ENCODE results near the gene OR5C1.
"Not testable (repeated sequence)": the region's sequence is repeated elsewhere in the genome, so short reads cannot be mapped to it uniquely, and the experiment has no call there.

The OR5C1 gene

DNA sequence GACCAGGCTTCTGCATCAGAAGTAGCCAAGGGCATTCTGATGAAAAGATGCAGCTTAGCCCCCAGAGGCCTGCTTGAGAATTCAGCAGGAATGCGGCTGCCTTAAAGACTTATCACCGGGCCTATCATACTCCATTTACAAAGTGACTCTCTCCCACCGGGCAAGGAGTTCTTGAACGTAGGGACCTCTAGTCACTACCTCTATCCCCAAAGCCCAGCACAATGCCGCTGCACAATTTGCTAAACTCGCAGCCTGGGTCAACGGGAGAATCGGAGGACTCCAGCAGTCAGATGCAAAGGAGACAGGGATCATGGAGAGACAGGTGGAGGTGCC is 39.0 kb downstream of the OR5C1 start:
- Histone ChIP-seq H3K27ac (ENCODE audit: low read depth, low read length) (peak overlapping the region; percentile 81), H3K4me1 (ENCODE audit: control insufficient read depth, insufficient read depth, low read length, unreplicated experiment) (peaks cover 9% of the 10 kb centered on the region), H3K36me3 (ENCODE audit: insufficient read depth, low read length) (no peaks in the 10 kb centered on the region; the same call in 1 of the 2 replicates), H3K27me3 (ENCODE audit: insufficient read depth, low read length) (no peaks in the 10 kb centered on the region), H3K4me3 (ENCODE audit: low read depth, low read length) (peak overlapping the region; percentile 94), H3K79me2 (ENCODE audit: control insufficient read depth, insufficient read depth, low read length, unreplicated experiment) (peaks cover 28% of the 10 kb centered on the region), H2AFZ (ENCODE audit: low read length, unreplicated experiment) (peak overlapping the region; percentile 87)

DNA sequence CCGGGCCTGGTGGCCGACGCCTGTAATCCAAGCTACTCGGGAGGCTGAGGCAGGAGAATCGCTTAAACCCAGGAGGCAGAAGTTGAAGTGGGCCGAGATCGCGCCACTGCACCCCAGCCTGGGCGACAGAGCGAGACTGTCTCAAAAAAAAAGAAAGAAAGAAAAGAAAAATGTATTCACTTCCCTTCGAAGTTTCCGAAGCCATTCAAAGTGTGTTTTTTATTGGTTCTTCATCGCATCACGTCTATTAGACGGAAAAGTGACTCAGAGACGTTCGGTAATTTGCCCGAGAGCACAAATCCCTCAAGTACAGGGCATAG is 40.2 kb downstream of the OR5C1 start:
- not testable (repeated sequence) for H3K27me3 ChIP-seq (ENCODE audit: insufficient read depth, low read length); H3K36me3 ChIP-seq (ENCODE audit: insufficient read depth, low read length); H3K4me1 ChIP-seq (ENCODE audit: control insufficient read depth, insufficient read depth, low read length, unreplicated experiment)
- Histone ChIP-seq H3K27ac (ENCODE audit: low read depth, low read length) (peak overlapping the region; percentile 81), H3K4me3 (ENCODE audit: low read depth, low read length) (peak overlapping the region; percentile 94), H2AFZ (ENCODE audit: low read length, unreplicated experiment) (peak overlapping the region; percentile 87), H3K79me2 (ENCODE audit: control insufficient read depth, insufficient read depth, low read length, unreplicated experiment) (peaks cover 28% of the 10 kb centered on the region)

GRCh38 chr9:122832194-122832593 is 43.5 kb downstream of the OR5C1 start:
- H3K4me3 ChIP-seq (ENCODE audit: low read depth, low read length) = no peak overlapping the region
- no peak overlapping the region for H3K27ac ChIP-seq (ENCODE audit: low read depth, low read length)
- H3K79me2 ChIP-seq (ENCODE audit: control insufficient read depth, insufficient read depth, low read length, unreplicated experiment) = peaks cover 6% of the 10 kb centered on the region
- peaks cover 1% of the 10 kb centered on the region for H3K4me1 ChIP-seq (ENCODE audit: control insufficient read depth, insufficient read depth, low read length, unreplicated experiment)
- H3K27me3 ChIP-seq (ENCODE audit: insufficient read depth, low read length) = no peaks in the 10 kb centered on the region
- peak overlapping the region; percentile 30 for H2AFZ ChIP-seq (ENCODE audit: low read length, unreplicated experiment)
- H3K36me3 ChIP-seq (ENCODE audit: insufficient read depth, low read length) = no peaks in the 10 kb centered on the region

- no peak overlapping the region for H2AFZ ChIP-seq (ENCODE audit: low read length, unreplicated experiment)
- no peaks in the 10 kb centered on the region for H3K36me3 ChIP-seq (ENCODE audit: insufficient read depth, low read length)
- no peaks in the 10 kb centered on the region for H3K79me2 ChIP-seq (ENCODE audit: control insufficient read depth, insufficient read depth, low read length, unreplicated experiment)
- H3K27ac ChIP-seq (ENCODE audit: low read depth, low read length) = no peak overlapping the region
- no peaks in the 10 kb centered on the region for H3K4me1 ChIP-seq (ENCODE audit: control insufficient read depth, insufficient read depth, low read length, unreplicated experiment)
- no peak overlapping the region for H3K4me3 ChIP-seq (ENCODE audit: low read depth, low read length)
- no peaks in the 10 kb centered on the region for H3K27me3 ChIP-seq (ENCODE audit: insufficient read depth, low read length)
Observed at GRCh38 chr9:122835313-122835731, 46.6 kb downstream of the OR5C1 start.

DNA sequence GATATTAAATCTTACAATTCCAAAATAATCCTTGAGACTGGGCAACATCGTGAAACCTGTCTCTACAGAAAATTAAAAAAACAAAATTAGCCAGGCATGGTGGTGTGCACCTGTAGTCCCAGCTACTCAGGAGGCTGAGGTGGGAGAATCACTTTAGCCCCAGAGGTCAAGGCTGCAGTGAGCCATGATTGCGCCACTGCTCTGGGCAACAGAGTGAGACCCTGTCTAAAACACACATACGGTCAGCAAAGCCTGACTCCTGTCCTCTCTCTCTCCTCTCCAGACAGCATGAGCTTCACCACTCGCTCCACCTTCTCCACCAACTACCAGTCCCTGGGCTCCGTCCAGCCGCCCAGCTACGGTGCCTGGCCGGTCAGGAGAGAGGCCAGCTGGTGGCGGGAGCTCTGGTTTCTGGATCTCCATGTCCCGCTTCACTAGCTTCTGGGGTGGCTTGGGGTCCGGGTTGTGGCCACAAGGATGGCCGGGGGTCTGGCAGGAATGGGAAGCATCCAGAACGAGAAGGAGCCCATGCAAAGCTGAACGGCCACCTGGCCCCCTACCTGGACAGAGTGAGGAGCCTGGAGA is 48.6 kb downstream of the OR5C1 start:
- Histone ChIP-seq H2AFZ (ENCODE audit: low read length, unreplicated experiment) (no peak overlapping the region), H3K36me3 (ENCODE audit: insufficient read depth, low read length) (no peaks in the 10 kb centered on the region), H3K4me3 (ENCODE audit: low read depth, low read length) (no peak overlapping the region), H3K4me1 (ENCODE audit: control insufficient read depth, insufficient read depth, low read length, unreplicated experiment) (no peaks in the 10 kb centered on the region), H3K27me3 (ENCODE audit: insufficient read depth, low read length) (no peaks in the 10 kb centered on the region), H3K79me2 (ENCODE audit: control insufficient read depth, insufficient read depth, low read length, unreplicated experiment) (no peaks in the 10 kb centered on the region), H3K27ac (ENCODE audit: low read depth, low read length) (no peak overlapping the region)

- H3K36me3 ChIP-seq (ENCODE audit: insufficient read depth, low read length); H3K27me3 ChIP-seq (ENCODE audit: insufficient read depth, low read length); H3K4me1 ChIP-seq (ENCODE audit: control insufficient read depth, insufficient read depth, low read length, unreplicated experiment); H3K79me2 ChIP-seq (ENCODE audit: control insufficient read depth, insufficient read depth, low read length, unreplicated experiment); H3K4me3 ChIP-seq (ENCODE audit: low read depth, low read length); H3K27ac ChIP-seq (ENCODE audit: low read depth, low read length); H2AFZ ChIP-seq (ENCODE audit: low read length, unreplicated experiment): not testable (repeated sequence)
Observed at GRCh38 chr9:122838441-122838840, 49.7 kb downstream of the OR5C1 start.

All from ACC112 (cell line).